ENCODE data around the gene COBL. TPM values are rescaled to one million over a fixed set of nuclear protein-coding genes. Genes with fewer than 3 reads are reported as not detected.

The COBL gene
- total RNA-seq, 1 experiment from 2014 or later, result 8.6 TPM

- DNase-seq, result no peak
- intact Hi-C loops (cut with micrococcal nuclease), result no loop called here
- Histone ChIP-seq H3K79me2 (ENCODE audit: low read length) (no peaks in the 10 kb centered on the region), H3K36me3 (ENCODE audit: low read depth, low read length) (no peaks in the 10 kb centered on the region), H3K4me3 (ENCODE audit: low read length) (no peak overlapping the region), H3K9ac (ENCODE audit: low read length) (no peak overlapping the region), H3K4me1 (ENCODE audit: insufficient read depth, low read length) (no peaks in the 10 kb centered on the region), H2AFZ (ENCODE audit: low read length) (no peak overlapping the region), H3K27ac (ENCODE audit: low read length) (no peak overlapping the region), H3K4me2 (ENCODE audit: low read length) (no peak overlapping the region), H3K9me2 (replicated peaks; ENCODE audit: low read length) (no peaks in the 10 kb centered on the region), H3K27me3 (ENCODE audit: low read length) (no peaks in the 10 kb centered on the region), H4K20me1 (ENCODE audit: low read length) (no peaks in the 10 kb centered on the region), H3K9me3 (ENCODE audit: low read length) (no peaks in the 10 kb centered on the region), H3F3A (ENCODE audit: low read length, unreplicated experiment) (no peaks in the 10 kb centered on the region)
- TF ChIP-seq, protein P1, sequence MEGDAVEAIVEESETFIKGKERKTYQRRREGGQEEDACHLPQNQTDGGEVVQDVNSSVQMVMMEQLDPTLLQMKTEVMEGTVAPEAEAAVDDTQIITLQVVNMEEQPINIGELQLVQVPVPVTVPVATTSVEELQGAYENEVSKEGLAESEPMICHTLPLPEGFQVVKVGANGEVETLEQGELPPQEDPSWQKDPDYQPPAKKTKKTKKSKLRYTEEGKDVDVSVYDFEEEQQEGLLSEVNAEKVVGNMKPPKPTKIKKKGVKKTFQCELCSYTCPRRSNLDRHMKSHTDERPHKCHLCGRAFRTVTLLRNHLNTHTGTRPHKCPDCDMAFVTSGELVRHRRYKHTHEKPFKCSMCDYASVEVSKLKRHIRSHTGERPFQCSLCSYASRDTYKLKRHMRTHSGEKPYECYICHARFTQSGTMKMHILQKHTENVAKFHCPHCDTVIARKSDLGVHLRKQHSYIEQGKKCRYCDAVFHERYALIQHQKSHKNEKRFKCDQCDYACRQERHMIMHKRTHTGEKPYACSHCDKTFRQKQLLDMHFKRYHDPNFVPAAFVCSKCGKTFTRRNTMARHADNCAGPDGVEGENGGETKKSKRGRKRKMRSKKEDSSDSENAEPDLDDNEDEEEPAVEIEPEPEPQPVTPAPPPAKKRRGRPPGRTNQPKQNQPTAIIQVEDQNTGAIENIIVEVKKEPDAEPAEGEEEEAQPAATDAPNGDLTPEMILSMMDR (conservative IDR thresholded peaks at IDR 0.05; ENCODE audit: low read depth, low read length), result no peak
- no peak for TF ChIP-seq EZH2 (IDR thresholded peaks at IDR 0.05; ENCODE audit: low read length, unreplicated experiment)
- no peak for TF ChIP-seq EZH2phosphoT487 (IDR thresholded peaks at IDR 0.05; ENCODE audit: borderline replicate concordance, low read length)
- ChIA-PET POLR2A (ENCODE audit: unreplicated experiment) (no interaction called here), CTCF (no interaction called here)
- no TSS peak for BruUV-seq (replicated peaks)
- ATAC-seq, result no peak
Observed at GRCh38 chr7:51154201-51154600, 162.4 kb downstream of the COBL start.

DNA sequence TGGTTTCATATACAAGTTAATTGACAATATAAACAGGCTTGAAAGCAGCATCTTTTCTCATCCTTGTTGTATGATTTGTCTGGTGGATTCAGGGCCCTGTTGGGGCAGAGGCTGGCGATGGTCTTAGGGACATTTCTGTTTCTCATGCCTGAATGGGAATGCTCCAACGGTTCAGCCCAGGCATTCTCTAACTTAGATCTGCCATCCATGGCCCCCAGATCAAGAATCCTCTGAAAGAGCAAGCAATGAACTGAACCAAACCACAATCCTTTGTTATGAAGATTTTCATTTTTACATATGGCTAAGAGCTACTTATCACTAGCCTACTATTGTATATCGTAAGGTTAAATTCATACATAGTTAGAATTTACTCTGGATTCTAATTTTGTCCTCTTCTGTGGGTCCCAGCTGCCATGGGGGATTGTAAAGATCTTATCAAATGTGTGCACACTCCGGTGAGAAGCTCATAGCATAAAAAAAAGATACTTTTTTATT is 163.9 kb downstream of the COBL start:
- Histone ChIP-seq H3K27me3 (ENCODE audit: low read length) (no peaks in the 10 kb centered on the region), H3K9ac (ENCODE audit: low read length) (no peak overlapping the region), H3K4me1 (ENCODE audit: insufficient read depth, low read length) (no peaks in the 10 kb centered on the region), H3K4me3 (ENCODE audit: low read length) (no peak overlapping the region), H2AFZ (ENCODE audit: low read length) (no peak overlapping the region), H3K27ac (ENCODE audit: low read length) (no peak overlapping the region), H4K20me1 (ENCODE audit: low read length) (no peaks in the 10 kb centered on the region), H3F3A (ENCODE audit: low read length, unreplicated experiment) (no peaks in the 10 kb centered on the region), H3K9me2 (replicated peaks; ENCODE audit: low read length) (no peaks in the 10 kb centered on the region), H3K79me2 (ENCODE audit: low read length) (no peaks in the 10 kb centered on the region), H3K4me2 (ENCODE audit: low read length) (no peak overlapping the region), H3K9me3 (ENCODE audit: low read length) (no peaks in the 10 kb centered on the region), H3K36me3 (ENCODE audit: low read depth, low read length) (no peaks in the 10 kb centered on the region; the same call in 1 of the 2 replicates)
- ChIA-PET POLR2A (ENCODE audit: unreplicated experiment) (interaction anchor here (0.6 kb wide), 1 partner anchor 351 kb away, joined by 4 read pairs; no protein-coding TSS in a partner anchor), CTCF (interaction anchor here (0.6 to 1.2 kb wide), 2 partner anchors 10 to 72 kb away, joined by 3 read pairs; no protein-coding TSS in a partner anchor)
- no TSS peak for BruUV-seq (replicated peaks)
- no peak for DNase-seq
- no peak for ATAC-seq
- intact Hi-C loops (cut with micrococcal nuclease), result no loop called here
- TF ChIP-seq EZH2phosphoT487 (IDR thresholded peaks at IDR 0.05; ENCODE audit: borderline replicate concordance, low read length) (no peak), EZH2 (IDR thresholded peaks at IDR 0.05; ENCODE audit: low read length, unreplicated experiment) (no peak)
- TF ChIP-seq, protein P1 (conservative IDR thresholded peaks at IDR 0.05; ENCODE audit: low read depth, low read length), result no peak

- Histone ChIP-seq H3K27me3 (ENCODE audit: low read length) (no peaks in the 10 kb centered on the region), H2AFZ (ENCODE audit: low read length) (no peak overlapping the region), H3F3A (ENCODE audit: low read length, unreplicated experiment) (no peaks in the 10 kb centered on the region), H3K36me3 (ENCODE audit: low read depth, low read length) (peaks cover 3% of the 10 kb centered on the region; the same call in 1 of the 2 replicates), H4K20me1 (ENCODE audit: low read length) (no peaks in the 10 kb centered on the region), H3K9me3 (ENCODE audit: low read length) (peaks cover 9% of the 10 kb centered on the region), H3K9ac (ENCODE audit: low read length) (no peak overlapping the region), H3K79me2 (ENCODE audit: low read length) (no peaks in the 10 kb centered on the region), H3K4me1 (ENCODE audit: insufficient read depth, low read length) (no peaks in the 10 kb centered on the region), H3K4me3 (ENCODE audit: low read length) (no peak overlapping the region), H3K9me2 (replicated peaks; ENCODE audit: low read length) (no peaks in the 10 kb centered on the region), H3K4me2 (ENCODE audit: low read length) (no peak overlapping the region), H3K27ac (ENCODE audit: low read length) (no peak overlapping the region)
- POLR2A ChIA-PET (ENCODE audit: unreplicated experiment), result no interaction called here
- CTCF ChIA-PET, result interaction anchor here (0.6 kb wide), 1 partner anchor 12 kb away, joined by 4 read pairs; no protein-coding TSS in a partner anchor
- intact Hi-C loops (cut with micrococcal nuclease), result no loop called here
- DNase-seq (no peak), ATAC-seq (no peak)
- TF ChIP-seq, protein P1 (conservative IDR thresholded peaks at IDR 0.05; ENCODE audit: low read depth, low read length), result no peak
- TF ChIP-seq EZH2phosphoT487 (IDR thresholded peaks at IDR 0.05; ENCODE audit: borderline replicate concordance, low read length), result no peak
- TF ChIP-seq EZH2 (IDR thresholded peaks at IDR 0.05; ENCODE audit: low read length, unreplicated experiment), result no peak
- no TSS peak for BruUV-seq (replicated peaks)
Observed at GRCh38 chr7:51151455-51151854, 165.2 kb downstream of the COBL start.

Data from PC-3 (cell line).